ENCODE measurements around the gene TMEM185B. TPM values are rescaled to one million over a fixed set of nuclear protein-coding genes. Genes with fewer than 3 reads are reported as not detected.

The TMEM185B gene
- total RNA-seq (ENCODE audit: low replicate concordance) = 23.0 and 27.2 TPM in 2 replicates
- long read RNA-seq, transcript TMEM185B-201 (1 exons, 2,131 nt) = major isoform, 9 of 9 reads
- long read RNA-seq, partial matches to known transcripts = 0 of 9 reads
- long read RNA-seq, other reads (novel, unspliced or antisense) = 0 of 9 reads

DNA sequence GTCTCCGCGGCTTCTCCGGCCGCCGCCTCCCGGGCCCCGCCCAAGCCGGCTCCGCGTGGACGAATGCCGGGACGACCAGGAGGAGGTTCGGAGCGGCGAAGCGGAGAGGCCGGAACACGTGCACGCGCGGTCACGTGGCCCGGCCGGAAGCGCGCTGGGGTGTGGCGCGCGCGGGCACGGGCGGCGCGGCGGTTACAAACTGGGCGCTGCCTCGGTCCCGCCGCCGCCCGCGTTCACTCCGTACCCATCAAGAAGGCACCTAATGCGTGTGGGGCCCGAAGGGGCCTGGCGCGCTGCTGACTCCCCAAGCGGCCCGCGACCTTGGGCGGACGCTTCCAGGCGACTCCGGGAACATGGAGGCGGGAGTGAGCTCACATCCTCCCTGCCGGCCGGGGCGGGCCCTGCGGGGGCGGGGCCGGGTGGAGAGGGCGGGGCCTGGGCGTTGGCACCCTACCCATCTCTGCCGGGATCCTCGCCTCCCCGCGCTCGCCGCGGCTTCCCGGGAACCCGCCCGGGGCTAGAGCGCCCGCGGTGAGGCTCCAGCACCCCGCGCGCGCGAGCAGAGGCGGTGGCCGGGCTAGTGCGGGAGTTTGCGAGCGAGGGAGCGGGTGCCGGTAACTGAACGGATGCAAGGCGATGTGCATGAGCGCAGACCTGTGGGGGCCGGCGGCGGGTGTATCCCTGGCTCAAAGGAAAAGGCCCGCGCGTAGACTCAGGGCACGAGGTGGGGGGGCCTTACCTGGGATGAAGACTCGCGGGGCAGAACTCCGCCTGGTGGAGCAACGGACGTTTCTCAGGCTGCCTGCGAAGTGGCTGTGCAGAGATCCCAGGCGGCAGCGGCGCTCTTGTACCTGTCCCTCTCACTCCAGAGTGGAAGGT lies at the start of gene TMEM185B:
Gene TMEM185B (minus strand): TSS at position 367 of the 879 bp plus-strand sequence. CDS start 424 bp downstream, outside the sequence.
- peaks cover 35% of the 10 kb centered on the region for H3K36me3 Mint-ChIP-seq
- H3K4me1 Mint-ChIP-seq (ENCODE audit: unreplicated experiment) = peaks cover 15% of the 10 kb centered on the region
- DNase-seq (ENCODE audit: extremely low spot score, unreplicated experiment) = peak; percentile 92
- peak within 1 kb of the TSS; percentile 88 for H3K4me3 Mint-ChIP-seq
- peak within 1 kb of the TSS; percentile 82 for H3K27ac Mint-ChIP-seq
- H3K9me3 Mint-ChIP-seq = peaks cover 4% of the 10 kb centered on the region
- H3K27me3 Mint-ChIP-seq = peaks cover 13% of the 10 kb centered on the region
- TF ChIP-seq, protein P1, sequence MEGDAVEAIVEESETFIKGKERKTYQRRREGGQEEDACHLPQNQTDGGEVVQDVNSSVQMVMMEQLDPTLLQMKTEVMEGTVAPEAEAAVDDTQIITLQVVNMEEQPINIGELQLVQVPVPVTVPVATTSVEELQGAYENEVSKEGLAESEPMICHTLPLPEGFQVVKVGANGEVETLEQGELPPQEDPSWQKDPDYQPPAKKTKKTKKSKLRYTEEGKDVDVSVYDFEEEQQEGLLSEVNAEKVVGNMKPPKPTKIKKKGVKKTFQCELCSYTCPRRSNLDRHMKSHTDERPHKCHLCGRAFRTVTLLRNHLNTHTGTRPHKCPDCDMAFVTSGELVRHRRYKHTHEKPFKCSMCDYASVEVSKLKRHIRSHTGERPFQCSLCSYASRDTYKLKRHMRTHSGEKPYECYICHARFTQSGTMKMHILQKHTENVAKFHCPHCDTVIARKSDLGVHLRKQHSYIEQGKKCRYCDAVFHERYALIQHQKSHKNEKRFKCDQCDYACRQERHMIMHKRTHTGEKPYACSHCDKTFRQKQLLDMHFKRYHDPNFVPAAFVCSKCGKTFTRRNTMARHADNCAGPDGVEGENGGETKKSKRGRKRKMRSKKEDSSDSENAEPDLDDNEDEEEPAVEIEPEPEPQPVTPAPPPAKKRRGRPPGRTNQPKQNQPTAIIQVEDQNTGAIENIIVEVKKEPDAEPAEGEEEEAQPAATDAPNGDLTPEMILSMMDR (conservative IDR thresholded peaks at IDR 0.05) = peak; percentile 65

DNA sequence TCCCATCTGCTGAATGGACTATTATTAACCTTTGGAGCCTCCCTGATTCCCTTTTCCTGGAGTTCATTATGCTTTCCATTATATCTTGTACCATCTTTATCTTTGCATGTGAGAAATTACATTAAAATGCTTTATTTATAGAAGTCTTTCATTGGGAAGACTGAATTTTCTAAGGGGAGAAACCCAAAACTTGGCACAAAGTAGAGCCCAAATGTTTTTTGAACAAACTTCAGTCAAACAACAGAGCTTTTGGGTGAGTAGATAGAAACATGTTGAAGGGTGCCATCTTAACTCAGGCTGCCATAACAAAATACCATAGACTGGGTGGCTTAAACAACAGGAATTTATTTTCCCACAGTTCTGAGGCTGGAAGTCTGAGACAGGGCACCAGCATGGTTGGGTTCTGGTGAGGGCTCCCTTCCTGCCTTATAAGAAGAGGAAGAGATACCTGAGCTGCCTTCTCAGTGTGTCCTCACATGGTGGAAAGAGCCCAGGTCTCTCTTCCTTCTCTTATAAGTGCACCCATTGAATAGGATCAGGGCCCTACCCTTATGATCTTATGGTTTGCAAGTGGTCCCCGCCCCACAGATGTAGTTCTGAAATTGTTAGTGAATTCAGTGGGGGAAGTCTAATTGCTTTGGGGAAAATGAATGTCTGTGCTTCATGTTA lies 48.6 kb upstream of the TMEM185B start:
- Mint-ChIP-seq H3K27ac (no peak overlapping the region), H3K9me3 (peaks cover 5% of the 10 kb centered on the region), H3K4me3 (no peak overlapping the region), H3K4me1 (ENCODE audit: unreplicated experiment) (no peaks in the 10 kb centered on the region), H3K27me3 (no peaks in the 10 kb centered on the region), H3K36me3 (peaks cover 20% of the 10 kb centered on the region)
- TF ChIP-seq, protein P1 (conservative IDR thresholded peaks at IDR 0.05) = no peak
- DNase-seq (ENCODE audit: extremely low spot score, unreplicated experiment) = no peak

DNA sequence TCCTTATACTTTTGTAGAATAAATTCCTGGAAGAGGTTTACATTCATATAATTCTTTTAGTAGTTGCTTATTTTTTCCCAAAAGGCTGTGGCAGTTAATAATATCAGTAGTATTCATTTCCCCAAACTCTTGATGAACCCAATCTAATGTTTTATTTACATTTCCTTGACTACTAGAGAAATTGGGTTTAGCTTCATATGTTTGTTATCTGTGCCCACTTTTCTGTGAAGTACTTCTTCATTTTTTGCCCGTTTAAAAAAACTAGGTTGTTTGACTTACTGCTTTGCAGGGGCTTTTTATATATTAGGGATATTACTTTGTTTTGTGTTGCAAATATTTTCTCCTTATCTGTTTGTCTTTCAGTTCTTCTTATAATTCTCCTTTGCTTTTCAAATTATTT lies 46.6 kb upstream of the TMEM185B start:
- H3K27ac Mint-ChIP-seq = no peak overlapping the region
- TF ChIP-seq, protein P1 (conservative IDR thresholded peaks at IDR 0.05) = no peak
- DNase-seq (ENCODE audit: extremely low spot score, unreplicated experiment) = no peak
- H3K4me1 Mint-ChIP-seq (ENCODE audit: unreplicated experiment) = no peaks in the 10 kb centered on the region
- no peak overlapping the region for H3K4me3 Mint-ChIP-seq
- H3K27me3 Mint-ChIP-seq = no peaks in the 10 kb centered on the region
- no peaks in the 10 kb centered on the region for H3K9me3 Mint-ChIP-seq
- peaks cover 20% of the 10 kb centered on the region for H3K36me3 Mint-ChIP-seq

DNA sequence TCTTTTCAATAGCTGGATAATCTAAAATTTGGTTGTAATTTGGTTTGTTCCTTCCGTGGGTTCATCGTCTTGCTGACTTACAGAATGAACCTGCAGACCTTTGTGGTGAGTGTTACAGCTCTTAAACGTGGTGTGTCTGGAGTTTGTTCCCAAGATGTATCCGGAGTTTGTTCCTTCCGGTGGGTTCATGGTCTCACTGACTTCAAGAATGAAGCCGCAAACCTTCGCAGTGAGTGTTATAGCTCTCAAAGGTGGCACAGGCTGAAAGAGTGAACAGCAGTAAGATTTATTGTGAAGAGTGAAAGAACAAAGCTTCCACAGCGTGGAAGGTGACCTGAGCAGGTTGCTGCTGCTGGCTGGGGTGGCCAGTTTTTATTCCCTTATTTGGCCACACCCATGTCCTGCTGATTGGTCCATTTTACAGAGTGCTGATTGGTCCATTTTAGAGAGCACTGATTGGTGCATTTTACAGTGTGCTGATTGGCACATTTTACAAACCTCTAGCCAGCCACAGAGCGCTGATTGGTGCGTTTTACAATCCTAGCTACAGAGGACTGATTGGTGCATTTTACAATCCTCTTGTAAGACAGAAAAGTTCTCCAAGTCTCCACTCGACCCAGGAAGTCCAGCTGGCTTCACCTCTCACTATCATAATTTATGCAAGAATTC lies 46.0 kb upstream of the TMEM185B start:
- TF ChIP-seq, protein P1 (conservative IDR thresholded peaks at IDR 0.05) = no peak
- peaks cover 24% of the 10 kb centered on the region for H3K36me3 Mint-ChIP-seq
- DNase-seq (ENCODE audit: extremely low spot score, unreplicated experiment) = no peak
- H3K4me3 Mint-ChIP-seq = no peak overlapping the region
- no peaks in the 10 kb centered on the region for H3K4me1 Mint-ChIP-seq (ENCODE audit: unreplicated experiment)
- no peaks in the 10 kb centered on the region for H3K9me3 Mint-ChIP-seq
- no peak overlapping the region for H3K27ac Mint-ChIP-seq
- H3K27me3 Mint-ChIP-seq = no peaks in the 10 kb centered on the region

DNA sequence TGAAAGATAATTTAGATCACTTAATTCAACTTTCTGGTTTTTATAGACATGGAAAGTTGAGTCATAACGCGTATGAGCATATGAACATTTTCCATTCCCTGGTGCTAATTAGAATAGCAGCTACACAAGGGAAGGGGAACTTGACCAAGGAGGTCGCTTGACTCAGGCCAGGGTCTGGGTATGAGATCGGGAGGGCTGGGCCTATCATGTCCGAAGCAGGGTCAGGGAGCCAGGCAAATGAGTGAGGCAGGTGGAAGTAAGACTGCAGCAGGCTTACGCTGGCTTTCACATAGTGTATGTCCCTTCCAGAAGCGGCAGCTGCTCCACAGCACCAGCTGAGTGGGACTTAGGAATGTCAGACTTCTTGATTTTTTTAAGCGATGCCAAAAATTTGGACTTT lies 44.1 kb upstream of the TMEM185B start:
- no peaks in the 10 kb centered on the region for H3K4me1 Mint-ChIP-seq (ENCODE audit: unreplicated experiment)
- H3K36me3 Mint-ChIP-seq = peaks cover 23% of the 10 kb centered on the region
- no peak overlapping the region for H3K4me3 Mint-ChIP-seq
- no peaks in the 10 kb centered on the region for H3K27me3 Mint-ChIP-seq
- H3K27ac Mint-ChIP-seq = no peak overlapping the region
- TF ChIP-seq, protein P1 (conservative IDR thresholded peaks at IDR 0.05) = no peak
- H3K9me3 Mint-ChIP-seq = no peaks in the 10 kb centered on the region
- DNase-seq (ENCODE audit: extremely low spot score, unreplicated experiment) = no peak
